Hematopoietic multipotent progenitor cell treated with erythropoietin and hydrocortisone succinate and interleukin-3 and kit ligand, for 15 days (in vitro differentiated cells): ENCODE results near the gene B4GALT7.
"Not testable (repeated sequence)": the region's sequence is repeated elsewhere in the genome, so short reads cannot be mapped to it uniquely, and the experiment has no call there.

Experiments used
- DNase-seq: peaks from one replicate; pipeline ENCODE4 v3.0.0-alpha.2; 2015; ENCODE audit warnings: low spot score

The B4GALT7 gene

DNA sequence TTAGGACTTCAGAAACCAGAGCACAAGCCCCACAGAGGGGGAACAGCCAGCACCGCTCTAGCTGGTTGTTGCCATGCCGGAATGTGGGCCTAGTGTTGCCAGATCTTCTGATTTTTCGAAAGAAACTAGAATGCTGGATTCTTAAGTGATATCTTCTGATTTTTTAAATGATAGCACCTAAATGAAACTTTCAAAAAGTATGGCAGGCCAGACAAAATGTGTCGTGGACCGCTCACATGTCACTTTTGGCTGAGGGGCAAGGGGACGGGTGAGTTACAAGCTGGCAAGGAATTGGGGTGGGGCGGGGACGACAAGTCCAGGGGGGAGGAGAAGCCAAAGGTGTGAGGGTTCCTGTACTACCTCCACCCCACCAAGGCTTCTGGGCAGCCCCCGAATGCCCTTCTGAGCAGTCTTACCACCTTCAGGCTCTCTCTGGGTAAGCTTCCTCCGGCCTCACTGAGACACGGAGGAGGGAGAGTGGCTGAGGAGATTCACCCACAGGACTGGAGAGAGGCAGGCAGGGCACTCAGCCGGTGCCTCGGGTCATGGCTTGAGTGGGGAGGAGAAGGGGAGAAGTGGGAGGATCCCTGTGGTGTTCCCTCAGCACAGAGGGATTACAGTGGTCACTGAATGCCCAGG, 10.3 kb downstream of the B4GALT7 start:
- no peak for DNase-seq

DNA sequence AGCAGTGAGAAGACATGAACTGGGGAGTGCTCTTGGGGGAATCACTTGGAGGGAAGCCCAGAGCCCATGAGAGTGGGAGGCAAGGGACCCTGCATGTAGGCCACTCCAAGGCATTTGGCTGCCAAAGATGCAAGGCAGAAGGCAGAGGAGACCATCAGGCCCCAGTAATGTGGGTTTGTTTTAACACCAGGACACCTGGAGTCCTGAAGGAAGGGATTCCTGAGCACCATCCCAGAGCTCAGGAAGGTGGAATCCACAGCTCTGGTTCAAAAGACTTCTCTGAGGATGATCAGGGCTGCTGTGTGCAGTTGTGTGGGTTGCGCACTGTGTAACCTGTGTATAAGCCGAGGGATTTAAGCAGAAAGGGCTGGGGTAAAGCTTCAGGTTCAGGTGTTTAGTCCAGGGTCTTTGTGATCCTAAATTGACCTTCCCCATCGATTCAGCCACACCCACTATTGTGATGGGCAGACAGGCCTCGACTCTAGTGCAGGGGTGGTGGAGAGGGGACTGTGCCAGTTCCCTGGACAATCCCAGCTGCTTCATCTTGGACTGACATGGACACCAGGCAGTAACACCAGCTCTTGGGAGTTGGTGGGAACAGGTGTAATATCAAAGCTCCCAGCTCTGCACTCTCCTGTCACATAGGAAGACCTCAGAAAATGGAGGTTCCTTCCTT, 11.0 kb downstream of the B4GALT7 start:
- DNase-seq, result no peak

DNA sequence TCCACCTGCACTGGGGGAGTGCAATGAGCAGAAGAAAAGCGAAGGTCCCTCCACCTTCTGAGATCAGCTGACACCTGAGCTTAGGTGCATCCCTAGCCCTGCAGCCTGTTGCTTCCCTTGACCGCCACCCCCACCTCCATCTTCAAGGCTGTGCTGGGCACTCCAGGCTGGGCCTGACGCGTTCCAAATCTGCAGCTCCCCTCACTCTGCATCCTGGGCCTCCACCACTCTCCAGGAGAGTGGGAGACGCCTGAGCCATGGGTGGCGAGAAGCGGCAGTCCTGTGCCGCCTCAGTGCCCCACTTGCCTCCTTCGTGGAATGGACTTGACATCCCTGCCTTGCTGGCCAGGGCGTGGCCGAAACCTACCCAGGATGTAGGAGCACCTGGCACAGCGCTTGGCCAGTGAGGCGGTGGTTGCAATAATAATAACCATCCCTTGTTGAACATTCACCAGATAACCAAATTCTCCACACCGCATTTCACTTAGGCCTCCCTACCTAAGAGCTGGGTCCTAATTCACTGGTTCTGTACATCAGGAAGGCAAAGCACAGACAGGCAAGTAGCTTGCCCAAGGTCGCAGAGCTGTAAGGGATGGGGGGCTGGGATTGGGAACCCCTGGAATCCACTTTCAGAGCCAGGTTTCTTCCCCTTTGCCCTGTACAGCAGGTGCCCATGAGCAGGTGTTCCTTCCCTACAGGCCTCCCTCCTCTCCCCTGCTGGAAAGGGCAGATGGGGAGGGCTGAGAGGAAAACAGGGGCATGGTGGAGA, 11.7 kb downstream of the B4GALT7 start:
- DNase-seq, result no peak

DNA sequence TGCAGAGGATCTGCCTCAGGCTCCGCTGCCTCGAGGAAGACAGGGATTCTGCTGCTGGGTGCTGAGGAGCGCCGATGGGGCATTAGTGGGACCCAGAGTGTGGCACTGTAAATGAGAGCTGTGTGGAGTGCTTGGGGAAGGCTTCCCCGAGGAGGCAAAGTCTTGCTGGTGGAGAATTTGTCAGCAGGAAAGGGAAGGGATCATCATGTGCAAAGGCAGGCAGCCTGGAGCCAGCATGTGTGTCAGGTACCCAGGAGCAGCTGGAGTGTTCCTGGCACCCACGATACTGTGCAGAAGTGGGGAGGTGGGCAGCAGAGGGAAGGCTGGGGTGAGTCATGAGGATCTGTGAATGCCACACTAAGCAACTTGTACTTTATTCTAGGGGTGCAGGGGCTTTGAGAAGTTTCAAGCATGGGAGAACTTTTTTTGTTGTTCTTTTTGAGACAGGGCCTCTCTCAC, 12.3 kb downstream of the B4GALT7 start:
- no peak for DNase-seq

DNA sequence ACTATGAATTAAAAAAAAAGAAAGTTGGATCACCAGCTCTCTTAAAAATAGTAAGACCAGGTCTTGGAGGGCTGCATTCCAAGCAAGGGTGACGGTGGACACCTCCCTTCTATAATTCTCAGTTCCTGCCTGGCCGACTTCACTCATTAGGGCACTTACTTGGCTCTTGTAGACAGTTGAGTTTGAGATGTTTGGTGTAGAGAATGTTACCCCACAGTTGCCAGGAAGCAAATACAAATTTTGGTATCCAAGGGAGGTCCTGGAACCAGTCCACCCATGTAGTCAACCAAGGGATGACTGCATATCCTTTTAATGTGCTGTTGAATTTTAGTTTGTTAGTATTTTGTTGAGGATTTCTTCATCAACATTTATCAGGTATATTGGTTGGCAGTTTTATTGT, 20.6 kb downstream of the B4GALT7 start:
- DNase-seq, result no peak

DNA sequence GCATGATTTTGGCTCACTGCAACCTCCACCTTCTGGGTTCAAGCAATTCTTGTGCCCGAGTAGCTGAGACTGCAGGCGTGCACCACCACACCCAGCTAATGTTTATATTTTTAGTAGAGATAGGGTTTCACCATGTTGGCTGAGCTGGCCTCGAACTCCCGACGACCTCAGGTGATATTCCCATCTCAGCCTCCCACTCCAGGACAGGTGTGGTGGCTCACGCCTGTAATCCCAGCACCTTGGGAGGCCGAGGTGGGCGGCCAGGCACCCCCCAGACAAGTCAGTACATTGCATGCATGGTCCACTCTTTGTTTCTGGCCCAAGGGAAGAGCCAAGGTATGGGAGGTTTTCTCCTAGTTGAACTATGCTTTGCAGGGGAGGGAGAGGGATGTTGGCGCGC, 24.2 kb downstream of the B4GALT7 start:
- not testable (repeated sequence) for DNase-seq

DNA sequence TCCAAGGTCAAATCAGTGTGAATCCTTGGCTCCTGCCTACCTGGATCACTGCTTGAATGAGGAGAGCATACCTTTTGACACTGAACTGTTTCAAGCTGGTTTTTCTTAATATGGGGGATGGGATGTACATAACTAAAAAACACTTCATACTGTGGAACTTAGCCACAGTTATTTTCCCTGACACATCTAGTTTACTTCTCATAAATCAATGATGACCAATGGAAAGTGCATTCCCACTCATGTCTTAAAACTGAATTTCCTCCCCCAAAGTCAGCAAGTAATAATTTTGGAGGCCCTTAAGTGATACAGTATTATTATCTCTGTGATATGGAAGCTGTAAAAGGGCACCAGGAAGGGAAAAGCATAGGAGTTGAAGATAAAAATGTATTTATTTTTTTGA, 30.3 kb downstream of the B4GALT7 start:
- not testable (repeated sequence) for DNase-seq

DNA sequence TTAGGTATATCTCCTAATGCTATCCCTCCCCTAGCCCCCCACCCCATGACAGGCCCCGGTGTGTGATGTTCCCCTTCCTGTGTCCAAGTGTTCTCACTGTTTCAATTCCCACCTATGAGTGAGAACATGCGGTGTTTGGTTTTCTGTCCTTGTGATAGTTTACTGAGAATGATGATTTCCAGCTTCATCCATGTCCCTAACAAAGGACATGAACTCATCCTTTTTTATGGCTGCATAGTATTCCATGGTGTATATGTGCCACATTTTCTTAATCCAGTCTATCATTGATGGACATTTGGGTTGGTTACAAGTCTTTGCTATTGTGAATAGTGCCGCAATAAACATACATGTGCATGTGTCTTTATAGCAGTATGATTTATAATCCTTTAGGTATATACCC, 35.0 kb downstream of the B4GALT7 start:
- not testable (repeated sequence) for DNase-seq

DNA sequence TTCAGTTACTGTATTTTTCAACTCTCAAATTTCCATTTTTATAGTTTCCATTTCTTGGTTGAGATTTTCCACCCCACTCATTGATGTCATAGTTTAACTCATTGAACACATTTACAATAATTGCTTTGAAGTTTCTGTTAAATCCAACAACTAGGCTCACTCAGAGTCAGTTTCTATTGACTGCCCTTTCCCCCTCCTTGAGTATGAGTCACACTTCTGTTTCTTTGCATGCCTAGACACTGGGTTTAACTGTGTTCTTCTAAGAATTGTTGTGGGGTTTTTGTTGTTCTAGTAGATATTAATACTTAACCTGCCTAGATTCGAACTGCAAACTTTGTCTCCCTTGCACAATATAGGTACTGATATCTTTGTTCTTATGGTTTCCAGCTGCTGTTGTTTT, 45.5 kb downstream of the B4GALT7 start:
- DNase-seq, result not testable (repeated sequence)

DNA sequence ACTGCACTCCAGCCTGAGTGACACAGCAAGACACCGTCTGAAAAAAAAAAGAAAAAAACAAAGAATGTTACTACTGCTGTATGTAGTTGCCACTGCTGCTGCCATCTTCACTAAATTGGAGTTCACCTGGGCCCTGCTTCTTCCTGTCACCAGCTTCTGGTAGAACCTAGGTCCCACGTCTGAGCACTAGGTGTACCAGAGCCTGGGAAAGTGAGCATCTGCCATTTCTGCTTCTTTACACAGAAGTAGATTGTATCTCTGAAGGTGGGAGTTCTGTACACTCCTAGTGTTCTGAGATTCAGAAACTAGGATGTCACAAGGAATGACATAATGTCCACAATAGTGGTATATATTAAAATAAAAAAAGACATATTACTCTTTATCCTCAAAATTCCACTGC, 51.3 kb downstream of the B4GALT7 start:
- not testable (repeated sequence) for DNase-seq

DNA sequence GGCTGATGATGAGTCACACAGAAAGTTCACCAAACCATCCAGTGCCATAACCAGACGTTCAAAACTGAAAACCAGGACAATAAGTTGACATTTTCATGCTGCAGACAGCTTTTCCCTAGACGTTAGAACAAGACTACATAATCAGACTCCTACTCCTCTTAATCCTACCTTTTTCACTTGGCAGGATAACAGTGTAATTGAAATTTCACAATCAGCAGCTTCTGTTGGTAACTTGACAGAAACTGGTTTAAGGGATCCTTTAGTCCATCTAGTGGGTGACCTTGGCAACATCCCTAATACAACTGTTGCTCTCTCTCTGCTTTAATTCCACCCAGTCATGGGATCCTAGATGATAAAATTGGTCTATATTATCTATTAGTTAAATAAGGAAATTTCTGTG, 57.9 kb downstream of the B4GALT7 start:
- not testable (repeated sequence) for DNase-seq

GRCh38 chr5:177658542-177658941, 58.6 kb downstream of the B4GALT7 start:
- DNase-seq, result not testable (repeated sequence)
